ENCODE data around the gene ATP6V1F.

Gene ATP6V1F

GRCh38 chr7:128852537-128853254 lies 10.0 kb upstream of the ATP6V1F start:
- Mint-ChIP-seq H3K36me3 (no peaks in the 10 kb centered on the region), H3K4me1 (ENCODE audit: low read depth) (no peaks in the 10 kb centered on the region), H3K27me3 (no peaks in the 10 kb centered on the region), H3K9me3 (ENCODE audit: low read depth) (no peaks in the 10 kb centered on the region), H3K27ac (no peak overlapping the region), H3K4me3 (no peak overlapping the region)

- Mint-ChIP-seq H3K9me3 (ENCODE audit: low read depth) (no peaks in the 10 kb centered on the region), H3K27me3 (no peaks in the 10 kb centered on the region), H3K27ac (no peak overlapping the region), H3K36me3 (no peaks in the 10 kb centered on the region), H3K4me3 (no peak overlapping the region), H3K4me1 (ENCODE audit: low read depth) (no peaks in the 10 kb centered on the region)
Measured at GRCh38 chr7:128853799-128854198, 8.9 kb upstream of the ATP6V1F start.

GRCh38 chr7:128854396-128854795 lies 8.3 kb upstream of the ATP6V1F start:
- H3K27me3 Mint-ChIP-seq, result no peaks in the 10 kb centered on the region
- H3K36me3 Mint-ChIP-seq, result no peaks in the 10 kb centered on the region
- no peak overlapping the region for H3K27ac Mint-ChIP-seq
- no peaks in the 10 kb centered on the region for H3K4me1 Mint-ChIP-seq (ENCODE audit: low read depth)
- no peaks in the 10 kb centered on the region for H3K9me3 Mint-ChIP-seq (ENCODE audit: low read depth)
- H3K4me3 Mint-ChIP-seq, result no peak overlapping the region

- no peaks in the 10 kb centered on the region for H3K36me3 Mint-ChIP-seq
- no peaks in the 10 kb centered on the region for H3K9me3 Mint-ChIP-seq (ENCODE audit: low read depth)
- H3K27me3 Mint-ChIP-seq, result no peaks in the 10 kb centered on the region
- H3K27ac Mint-ChIP-seq, result no peak overlapping the region
- no peaks in the 10 kb centered on the region for H3K4me1 Mint-ChIP-seq (ENCODE audit: low read depth)
- H3K4me3 Mint-ChIP-seq, result no peak overlapping the region
Measured at GRCh38 chr7:128855559-128855958, 7.1 kb upstream of the ATP6V1F start.

- Mint-ChIP-seq H3K9me3 (ENCODE audit: low read depth) (no peaks in the 10 kb centered on the region), H3K27me3 (no peaks in the 10 kb centered on the region), H3K36me3 (no peaks in the 10 kb centered on the region), H3K27ac (no peak overlapping the region), H3K4me3 (no peak overlapping the region), H3K4me1 (ENCODE audit: low read depth) (no peaks in the 10 kb centered on the region)
Measured at GRCh38 chr7:128856001-128856718, 6.5 kb upstream of the ATP6V1F start.

- Mint-ChIP-seq H3K9me3 (ENCODE audit: low read depth) (no peaks in the 10 kb centered on the region), H3K27ac (no peak overlapping the region), H3K4me1 (ENCODE audit: low read depth) (peaks cover 8% of the 10 kb centered on the region), H3K4me3 (no peak overlapping the region), H3K36me3 (no peaks in the 10 kb centered on the region), H3K27me3 (no peaks in the 10 kb centered on the region)
Measured at GRCh38 chr7:128858380-128859231, 4.0 kb upstream of the ATP6V1F start.

GRCh38 chr7:128859232-128860157 lies 3.2 kb upstream of the ATP6V1F start:
- no peaks in the 10 kb centered on the region for H3K27me3 Mint-ChIP-seq
- H3K36me3 Mint-ChIP-seq, result no peaks in the 10 kb centered on the region
- no peaks in the 10 kb centered on the region for H3K9me3 Mint-ChIP-seq (ENCODE audit: low read depth)
- H3K4me3 Mint-ChIP-seq, result no peak overlapping the region
- H3K4me1 Mint-ChIP-seq (ENCODE audit: low read depth), result peaks cover 12% of the 10 kb centered on the region
- H3K27ac Mint-ChIP-seq, result no peak overlapping the region

- H3K36me3 Mint-ChIP-seq, result peaks cover 3% of the 10 kb centered on the region
- peaks cover 21% of the 10 kb centered on the region for H3K4me1 Mint-ChIP-seq (ENCODE audit: low read depth)
- H3K27ac Mint-ChIP-seq, result peak overlapping the region; percentile 1
- H3K9me3 Mint-ChIP-seq (ENCODE audit: low read depth), result no peaks in the 10 kb centered on the region
- no peak overlapping the region for H3K4me3 Mint-ChIP-seq
- H3K27me3 Mint-ChIP-seq, result no peaks in the 10 kb centered on the region
Measured at GRCh38 chr7:128860158-128861073, 2.2 kb upstream of the ATP6V1F start.

GRCh38 chr7:128861957-128862570 lies 592 bp upstream of the ATP6V1F start:
- H3K4me3 Mint-ChIP-seq, result peak overlapping the region; percentile 100
- no peaks in the 10 kb centered on the region for H3K27me3 Mint-ChIP-seq
- H3K27ac Mint-ChIP-seq, result peak overlapping the region; percentile 98
- peaks cover 5% of the 10 kb centered on the region for H3K36me3 Mint-ChIP-seq
- peaks cover 24% of the 10 kb centered on the region for H3K4me1 Mint-ChIP-seq (ENCODE audit: low read depth)
- no peaks in the 10 kb centered on the region for H3K9me3 Mint-ChIP-seq (ENCODE audit: low read depth)

- Mint-ChIP-seq H3K4me3 (peak overlapping the region; percentile 100), H3K4me1 (ENCODE audit: low read depth) (peaks cover 24% of the 10 kb centered on the region), H3K36me3 (peaks cover 5% of the 10 kb centered on the region), H3K27me3 (no peaks in the 10 kb centered on the region), H3K27ac (peak overlapping the region; percentile 98), H3K9me3 (ENCODE audit: low read depth) (no peaks in the 10 kb centered on the region)
Measured at GRCh38 chr7:128863433-128863989, 855 bp downstream of the ATP6V1F start.

- peaks cover 31% of the 10 kb centered on the region for H3K4me1 Mint-ChIP-seq (ENCODE audit: low read depth)
- H3K27ac Mint-ChIP-seq, result peak overlapping the region; percentile 22
- no peaks in the 10 kb centered on the region for H3K27me3 Mint-ChIP-seq
- no peaks in the 10 kb centered on the region for H3K9me3 Mint-ChIP-seq (ENCODE audit: low read depth)
- H3K36me3 Mint-ChIP-seq, result peaks cover 5% of the 10 kb centered on the region
- peak overlapping the region; percentile 46 for H3K4me3 Mint-ChIP-seq
Measured at GRCh38 chr7:128865303-128865702, 2.6 kb downstream of the ATP6V1F start.

GRCh38 chr7:128865996-128866877 lies 3.6 kb downstream of the ATP6V1F start:
- H3K36me3 Mint-ChIP-seq, result peaks cover 5% of the 10 kb centered on the region
- H3K4me1 Mint-ChIP-seq (ENCODE audit: low read depth), result peaks cover 32% of the 10 kb centered on the region
- H3K27me3 Mint-ChIP-seq, result no peaks in the 10 kb centered on the region
- no peak overlapping the region for H3K27ac Mint-ChIP-seq
- H3K9me3 Mint-ChIP-seq (ENCODE audit: low read depth), result no peaks in the 10 kb centered on the region
- no peak overlapping the region for H3K4me3 Mint-ChIP-seq

All from activated naive CD8-positive, alpha-beta T cell (primary cell).